HG02943 (cell line): ENCODE data around the gene TESK1.
"Not testable (repeated sequence)": the region's sequence is repeated elsewhere in the genome, so short reads cannot be mapped to it uniquely, and the experiment has no call there.

ENCODE experiments used
- ATAC-seq: cut with Tn5 transposase; IDR thresholded peaks from one replicate; pipeline ENCODE4 v1.9.1; 2021; ENCODE audit warnings: mild to moderate bottlenecking, low read depth, moderate library complexity; ENCODE audit not compliant: unreplicated experiment

The TESK1 gene

DNA sequence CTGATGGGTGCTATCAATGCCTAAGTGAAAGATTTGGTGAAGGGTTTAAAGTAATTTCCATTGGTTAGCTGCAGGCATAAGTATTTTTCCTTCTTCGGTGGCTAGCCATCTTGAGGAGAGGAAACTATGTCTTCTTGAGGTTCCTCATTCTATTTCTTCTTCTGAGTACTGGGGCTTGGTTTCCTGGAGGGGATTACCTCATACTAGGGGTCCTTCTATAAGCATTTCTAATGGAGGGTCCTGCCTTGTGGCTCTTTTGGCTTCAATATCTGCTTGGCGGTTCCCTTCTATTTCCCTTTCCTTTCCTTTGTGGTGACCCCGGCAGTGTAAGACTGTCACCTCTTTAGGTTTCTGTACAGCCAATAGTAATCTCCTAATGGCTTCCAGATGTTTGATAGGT lies 36.4 kb downstream of the TESK1 start:
- ATAC-seq, result not testable (repeated sequence)

DNA sequence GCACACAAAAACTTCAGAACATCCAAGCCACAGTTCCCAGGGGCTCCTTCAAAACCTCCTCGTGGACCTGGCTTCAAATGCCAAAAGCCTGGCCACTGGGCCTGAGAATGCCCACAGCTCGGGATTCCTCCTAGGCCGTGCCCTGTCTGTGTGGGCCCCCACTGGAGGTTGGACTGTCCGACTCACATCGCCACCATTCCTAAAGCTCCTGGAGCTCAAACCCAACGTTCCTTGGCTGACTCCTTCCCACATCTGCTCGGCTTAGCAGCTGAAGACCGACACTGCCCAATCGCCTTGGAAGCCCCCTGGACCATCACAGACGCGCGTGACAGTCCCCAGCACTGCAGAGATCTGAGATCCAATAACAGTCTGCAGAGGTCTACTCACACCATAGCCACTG lies 38.0 kb downstream of the TESK1 start:
- no peak for ATAC-seq

DNA sequence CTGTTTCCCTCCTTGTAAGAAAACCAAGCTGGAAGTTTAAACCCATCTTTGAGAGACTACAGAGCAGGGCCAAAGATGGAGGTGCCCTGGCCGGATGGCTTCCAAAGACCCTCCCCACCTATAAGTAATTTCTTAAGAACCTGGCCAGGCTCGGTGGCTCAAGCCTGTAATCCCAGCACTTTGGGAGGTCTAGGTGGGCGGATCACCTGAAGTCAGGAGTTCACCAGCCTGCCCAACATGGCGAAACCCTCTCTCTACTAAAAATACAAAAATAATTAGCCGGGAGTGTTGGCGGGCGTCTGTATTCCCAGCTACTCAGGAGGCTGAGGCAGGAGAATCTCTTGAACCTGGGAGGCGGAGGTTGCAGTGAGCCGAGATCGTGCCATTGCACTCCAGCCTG lies 40.7 kb downstream of the TESK1 start:
- not testable (repeated sequence) for ATAC-seq

DNA sequence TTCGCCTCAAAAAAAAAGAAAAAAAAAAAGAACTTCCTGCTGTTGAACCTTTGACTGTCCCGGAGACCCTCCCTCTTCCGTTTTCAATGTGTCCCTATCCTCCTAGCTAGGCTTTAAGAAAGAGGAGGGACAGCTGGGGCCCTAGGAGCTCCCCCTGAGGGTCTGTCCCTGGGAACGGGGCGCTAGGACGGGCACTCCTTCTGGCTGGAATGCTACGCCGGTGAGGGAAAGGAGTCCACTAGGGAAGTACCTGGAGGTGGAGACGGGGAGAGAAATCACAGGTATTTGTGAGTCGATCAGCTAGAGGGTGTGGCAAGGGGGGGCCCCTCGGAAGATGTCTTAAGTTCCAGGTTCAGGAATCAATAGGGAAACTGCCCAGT lies 41.1 kb downstream of the TESK1 start:
- no peak for ATAC-seq

DNA sequence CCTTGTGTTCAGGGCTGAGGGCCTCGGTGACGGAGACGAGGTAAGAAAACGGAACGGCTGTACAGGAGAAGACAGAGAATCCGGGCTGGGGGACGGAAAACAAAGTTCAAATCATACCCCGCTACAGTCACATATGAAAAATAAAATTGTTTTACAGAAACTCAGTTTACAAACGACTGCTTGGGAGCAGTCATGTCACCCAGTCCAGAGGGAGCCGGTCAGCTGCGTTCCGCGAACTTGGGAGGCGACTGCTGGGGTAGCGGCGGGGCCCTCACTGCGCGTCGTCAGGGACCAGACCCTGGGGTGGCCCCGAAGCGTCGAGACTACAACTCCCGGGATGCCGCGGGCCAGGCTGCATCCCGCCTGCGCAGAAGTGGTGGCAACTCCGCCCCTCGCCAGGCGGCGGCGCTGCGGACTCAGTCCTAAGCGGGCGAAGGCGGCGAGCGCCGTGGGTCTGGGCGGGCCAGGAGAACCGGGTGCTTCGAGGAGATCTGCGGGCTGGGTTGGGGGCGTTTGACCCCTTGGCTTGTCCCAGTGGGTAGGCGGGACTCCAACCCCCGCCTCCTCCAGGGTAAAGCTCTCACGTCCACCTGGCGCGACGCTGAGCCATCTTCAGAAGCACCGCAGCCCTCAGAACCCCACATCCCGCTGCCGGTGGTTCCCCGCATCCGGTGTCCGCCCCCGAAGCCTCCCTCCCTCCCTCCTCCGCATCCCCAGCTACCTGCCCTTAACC lies 41.6 kb downstream of the TESK1 start:
- ATAC-seq, result peak; percentile 79

DNA sequence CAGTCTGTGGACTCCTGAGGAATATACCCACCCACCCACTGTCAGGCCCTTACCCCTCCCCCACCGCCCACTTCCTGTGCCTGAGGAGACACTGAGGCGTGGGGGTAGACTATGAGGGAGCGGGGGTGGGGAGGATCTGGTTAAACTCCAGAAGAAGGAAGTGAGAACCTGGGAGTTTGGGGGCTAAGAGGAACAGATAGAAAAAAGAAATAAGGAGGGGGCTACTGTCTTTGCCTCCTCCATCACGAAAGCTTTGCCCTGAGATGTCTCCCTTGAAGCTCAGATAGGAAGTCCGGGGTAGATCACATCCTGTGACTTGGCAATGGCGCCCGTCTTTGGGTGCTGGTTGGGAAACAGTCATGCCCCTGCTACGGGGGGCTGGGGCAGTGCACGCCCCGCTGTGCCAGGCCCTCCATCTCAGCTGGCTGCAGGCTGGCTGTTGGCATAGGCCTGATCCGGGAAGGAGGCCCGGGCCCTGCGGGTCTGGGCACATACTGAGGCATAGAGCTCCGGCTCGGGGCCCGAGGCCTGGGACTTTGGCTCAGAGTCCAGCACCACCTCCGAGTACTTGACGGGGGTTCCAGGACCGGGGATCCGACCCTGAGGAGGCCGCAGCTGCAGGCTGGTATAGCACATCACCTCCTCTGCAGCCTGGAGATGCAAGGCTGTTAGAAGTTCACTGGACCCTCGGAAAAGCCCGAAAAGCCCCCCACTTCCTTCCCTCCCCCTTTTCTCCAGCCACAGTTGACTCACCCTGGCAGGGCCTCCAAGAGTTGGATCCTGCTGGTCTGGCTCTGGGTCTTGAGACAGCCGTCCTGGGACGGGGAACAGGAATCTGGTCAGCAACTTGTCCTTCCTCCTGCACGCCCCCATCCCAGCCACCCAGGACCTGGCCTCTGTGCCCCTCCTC lies 44.6 kb downstream of the TESK1 start:
- no peak for ATAC-seq

DNA sequence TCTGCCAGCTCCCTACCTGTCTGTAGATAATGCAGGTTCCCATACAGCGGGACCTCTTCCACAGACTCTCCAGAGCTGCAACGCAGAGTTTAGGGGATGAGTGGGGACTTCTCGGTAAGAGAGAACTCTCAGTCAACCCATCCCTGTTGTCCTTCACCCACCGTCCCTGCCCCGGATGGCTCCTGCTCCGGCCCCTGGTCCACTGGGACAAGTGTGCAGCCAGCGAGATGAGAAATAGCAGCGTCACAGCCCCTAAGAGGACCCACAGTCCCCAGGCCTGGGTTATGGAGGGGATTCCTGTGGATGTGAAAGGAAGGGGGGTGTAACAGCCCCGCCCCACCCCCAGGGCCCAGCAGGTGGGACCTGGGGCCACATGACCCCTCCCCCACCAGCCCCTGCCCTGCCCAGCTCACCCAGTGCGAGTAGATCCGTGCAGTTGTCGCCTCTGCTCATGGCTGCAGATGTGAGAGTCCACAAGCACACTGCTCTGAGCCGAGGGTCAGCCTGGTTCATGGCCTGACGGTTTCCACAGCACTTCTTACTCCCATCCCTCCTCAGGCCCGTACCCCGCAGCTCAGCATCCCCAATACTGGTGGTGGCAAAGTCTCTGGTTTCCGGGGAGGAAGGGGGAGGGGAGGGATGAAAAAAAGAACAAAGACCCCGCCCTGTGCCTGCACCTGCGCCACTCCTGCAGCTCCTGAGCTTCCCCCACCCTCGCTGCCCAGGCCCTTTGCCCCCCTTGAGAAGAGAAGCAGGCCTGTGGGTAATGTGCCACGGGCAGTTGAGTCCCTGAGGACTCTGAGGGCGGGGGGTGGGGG lies 45.5 kb downstream of the TESK1 start, which contains the start of gene SIT1:
Gene SIT1 (minus strand): TSS at position 591 of the 818 bp plus-strand sequence. CDS start 78 bp downstream, at position 513.
- ATAC-seq, result no peak

DNA sequence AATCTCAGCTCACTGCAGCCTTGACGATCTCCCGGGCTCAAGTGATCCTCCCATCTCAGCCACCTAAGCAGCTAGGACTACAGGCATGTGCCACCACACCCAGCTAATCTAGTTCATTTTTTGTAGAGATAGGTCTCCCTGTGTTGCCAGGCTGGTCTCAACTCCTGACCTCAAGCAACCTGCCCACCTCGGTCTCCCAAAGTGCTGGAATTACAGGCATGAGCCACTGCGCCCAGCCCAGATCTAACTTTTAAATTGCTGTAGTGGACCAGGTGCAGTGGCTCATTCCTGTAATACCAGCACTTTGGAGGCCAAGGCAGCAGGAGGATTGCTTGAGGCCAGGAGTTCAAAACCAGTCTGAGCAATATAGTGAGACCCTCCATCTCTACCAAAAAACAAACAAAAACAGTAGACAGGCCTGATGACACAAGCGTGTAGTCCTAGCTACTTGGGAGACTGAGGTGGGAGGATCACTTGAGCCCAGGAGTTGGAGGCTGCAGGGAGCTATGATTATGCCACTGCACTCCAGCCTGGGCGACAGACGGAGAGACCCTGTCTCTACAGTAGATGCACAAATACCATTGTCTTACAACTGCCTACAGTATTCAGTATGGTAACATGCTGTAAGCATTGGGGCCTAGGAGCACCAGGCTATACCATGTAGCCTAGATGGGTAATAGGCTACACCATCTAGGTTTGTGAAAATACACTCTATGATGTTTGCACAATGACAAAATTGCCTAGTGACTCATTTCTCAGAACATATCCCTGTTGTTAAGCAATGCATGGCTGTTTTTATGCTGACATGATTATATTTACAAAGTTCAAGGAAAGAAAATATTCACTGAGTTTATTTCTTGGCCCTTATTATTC lies 47.1 kb downstream of the TESK1 start:
- ATAC-seq, result no peak

DNA sequence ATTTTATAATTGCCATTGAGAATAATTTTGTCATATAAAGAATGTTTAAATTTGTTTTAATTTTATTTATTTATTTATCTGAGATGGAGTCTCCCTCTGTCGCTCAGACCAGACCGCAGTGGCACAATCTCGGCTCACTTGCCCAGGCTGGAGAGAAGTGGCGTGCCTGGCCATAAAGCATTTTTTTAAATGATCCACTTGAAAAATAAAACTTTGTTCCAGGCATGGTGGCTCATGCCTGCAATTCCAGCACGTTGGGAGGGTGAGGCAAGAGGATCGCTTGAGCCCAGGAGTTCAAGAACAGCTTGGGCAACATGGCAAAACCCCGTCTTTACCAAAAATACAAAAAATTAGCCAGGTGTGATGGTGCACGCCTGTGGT lies 47.8 kb downstream of the TESK1 start:
- ATAC-seq, result no peak

DNA sequence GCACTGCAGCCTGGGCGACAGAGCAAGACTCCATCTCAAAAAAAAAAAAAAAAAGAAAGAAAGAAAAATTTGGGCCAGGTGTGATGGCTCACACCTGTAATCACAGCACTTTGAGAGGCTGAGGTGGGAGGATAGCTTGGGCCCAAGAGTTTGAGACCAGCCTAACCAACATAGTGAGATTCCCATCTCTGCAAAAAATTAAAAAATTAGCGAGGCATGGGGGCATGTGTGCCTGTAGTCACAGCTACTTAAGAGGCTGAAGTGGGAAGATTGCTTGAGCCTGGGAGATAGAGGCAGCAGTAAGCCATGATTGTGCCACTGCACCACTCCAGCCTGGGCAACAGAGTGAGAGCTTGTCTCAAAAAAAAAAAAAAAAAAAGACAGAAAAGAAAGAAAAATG lies 48.5 kb downstream of the TESK1 start:
- ATAC-seq, result no peak

DNA sequence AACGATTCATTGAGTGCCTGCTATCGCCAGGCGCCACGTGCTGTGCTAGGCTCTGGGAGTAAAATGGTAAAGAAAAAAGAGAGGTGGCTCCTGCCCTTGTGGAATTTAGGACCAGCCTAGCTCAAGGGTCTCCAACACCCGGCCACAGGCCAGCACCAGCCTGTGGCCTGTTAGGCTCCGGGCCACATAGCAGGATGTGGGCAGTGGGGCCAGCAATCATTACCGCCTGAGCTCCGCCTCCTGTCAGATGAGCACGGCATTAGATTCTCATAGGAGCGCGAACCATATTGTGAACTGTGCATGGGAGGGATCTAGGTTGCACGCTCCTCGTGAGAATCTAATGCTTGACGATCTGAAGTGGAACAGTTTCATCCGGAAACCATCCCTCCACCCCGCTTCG lies 51.3 kb downstream of the TESK1 start:
- ATAC-seq, result no peak

DNA sequence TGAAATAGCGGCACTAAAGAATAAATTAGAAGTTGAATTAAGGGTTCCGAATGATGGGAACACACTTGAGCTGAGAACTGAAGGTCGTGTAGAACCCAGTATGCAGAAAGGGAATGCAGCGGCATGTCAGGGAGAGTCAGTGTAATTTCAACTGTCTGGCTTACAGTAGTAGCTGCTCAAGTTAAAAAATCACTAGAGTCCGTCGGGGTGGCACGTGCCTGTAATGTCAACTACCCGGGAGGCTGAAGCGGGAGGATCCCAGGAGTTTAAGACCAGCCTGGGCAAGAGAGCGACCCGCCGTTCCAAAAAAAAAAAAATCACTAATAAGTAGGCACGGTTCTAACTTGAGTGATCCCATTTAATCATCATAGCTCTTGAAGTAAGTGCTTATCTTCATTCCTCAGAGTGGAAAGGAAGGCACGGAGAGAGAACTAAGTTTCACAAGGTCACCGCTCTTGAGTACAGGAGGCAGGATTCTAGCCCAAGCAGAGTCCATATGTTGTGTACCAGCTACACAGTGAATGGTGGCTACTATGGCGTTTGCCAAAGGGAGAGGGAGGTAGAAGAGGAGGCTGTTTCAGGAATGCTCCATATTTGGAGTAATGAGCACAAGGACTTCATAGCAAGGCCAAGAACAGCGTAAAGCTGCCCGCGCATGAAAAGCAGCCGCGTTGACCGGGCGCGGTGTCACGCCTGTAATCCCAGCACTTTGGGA lies 51.9 kb downstream of the TESK1 start:
- no peak for ATAC-seq

DNA sequence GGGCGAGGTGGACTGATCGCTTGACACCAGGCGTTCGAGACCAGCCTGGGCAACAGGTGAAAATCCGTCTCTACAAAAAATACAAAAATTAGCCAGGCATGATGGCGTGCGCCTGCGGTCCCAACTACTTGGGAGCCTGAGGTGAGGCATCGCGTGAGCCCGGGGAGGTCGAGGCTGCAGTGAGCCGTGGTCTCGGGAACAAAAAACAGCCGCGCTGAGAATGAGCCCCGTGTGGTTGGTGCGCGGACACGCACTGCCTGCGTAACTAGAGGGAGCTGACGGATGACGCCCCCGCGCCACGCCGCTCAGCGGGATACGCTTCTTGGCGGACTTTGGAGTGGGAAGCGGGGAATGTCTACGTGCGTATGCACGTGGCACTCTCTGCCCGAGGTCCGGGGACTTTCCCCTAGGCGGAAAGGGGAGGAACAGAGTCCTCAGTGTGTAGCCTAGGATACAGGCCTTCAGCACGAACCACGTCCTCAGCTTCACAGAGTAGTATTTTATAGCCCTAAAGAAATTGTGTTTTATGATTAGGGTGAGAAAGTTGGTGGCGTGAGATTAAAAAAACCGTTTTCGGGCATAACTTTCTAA lies 52.6 kb downstream of the TESK1 start, which contains the start of gene RMRP:
Gene RMRP (minus strand): TSS at position 474 of the 591 bp plus-strand sequence.
- ATAC-seq, result peak; percentile 75

DNA sequence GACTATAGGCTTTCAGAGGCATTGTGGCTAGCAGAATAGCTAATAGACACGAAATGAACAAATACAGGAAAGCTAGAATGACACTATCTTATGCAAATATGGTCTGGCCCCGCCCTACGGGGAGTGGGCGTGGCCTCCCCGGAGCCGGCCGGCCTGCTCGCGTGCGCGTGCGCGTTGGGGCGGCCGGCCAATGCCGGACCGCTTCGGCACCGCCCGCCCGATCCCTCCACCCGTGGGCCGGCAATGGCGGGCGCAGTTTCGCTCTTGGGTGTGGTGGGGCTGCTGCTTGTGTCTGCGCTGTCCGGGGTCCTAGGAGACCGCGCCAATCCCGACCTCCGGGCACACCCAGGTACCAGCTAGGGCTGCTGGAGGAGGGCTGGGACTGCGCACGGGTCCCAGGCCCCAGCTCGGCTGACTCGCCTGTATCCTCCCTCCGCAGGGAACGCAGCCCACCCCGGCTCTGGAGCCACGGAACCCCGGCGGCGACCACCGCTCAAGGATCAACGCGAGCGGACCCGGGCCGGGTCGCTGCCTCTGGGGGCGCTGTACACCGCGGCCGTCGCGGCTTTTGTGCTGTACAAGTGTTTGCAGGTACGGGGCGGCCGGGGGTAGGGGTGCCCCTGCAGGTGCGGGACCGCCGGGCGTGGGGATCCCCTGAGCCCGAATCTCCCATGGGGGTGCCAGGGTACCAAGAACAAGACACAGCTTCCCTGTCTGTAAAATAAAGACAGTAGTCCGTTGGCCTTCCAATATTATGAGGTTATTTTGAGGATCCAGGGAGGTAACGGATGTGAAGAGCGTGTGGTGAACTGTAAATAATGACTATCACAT lies 53.3 kb downstream of the TESK1 start, which contains the start of gene CCDC107:
Gene CCDC107 (plus strand): TSS at position 156 of the 831 bp plus-strand sequence. CDS start 88 bp downstream, at position 244.
- ATAC-seq, result peak; percentile 58

DNA sequence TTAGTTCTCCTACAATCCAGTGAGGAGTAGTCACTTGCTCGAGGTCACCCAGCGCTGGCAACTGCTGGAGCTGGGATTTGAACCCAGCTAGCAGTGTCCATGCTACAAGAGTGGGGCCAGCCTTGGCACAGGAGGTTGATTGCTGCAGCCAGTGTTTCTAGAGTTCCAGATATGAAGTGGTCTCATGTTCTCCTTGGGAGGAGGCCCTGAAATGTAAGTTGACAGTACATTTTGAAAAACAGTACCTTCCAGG lies 53.8 kb downstream of the TESK1 start:
- ATAC-seq, result no peak

DNA sequence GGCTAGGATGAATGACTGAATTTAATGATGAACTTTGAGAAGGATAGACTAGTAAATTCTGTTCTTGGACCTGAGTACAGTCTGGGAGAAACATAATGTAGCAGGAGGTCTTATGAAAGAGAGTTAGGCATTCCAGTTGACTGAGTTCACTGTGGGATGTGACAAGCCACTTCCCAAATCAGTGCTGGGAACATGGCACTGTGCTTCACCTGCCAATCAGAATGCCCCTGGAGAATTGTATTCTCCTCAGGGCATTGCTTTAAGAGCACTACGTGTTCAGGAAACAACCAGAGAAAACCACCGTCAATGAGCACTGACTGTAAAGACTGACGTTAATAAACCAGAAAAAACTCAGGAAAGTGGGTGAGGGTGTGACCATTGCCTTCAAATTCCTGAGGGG lies 54.3 kb downstream of the TESK1 start:
- no peak for ATAC-seq
